BJ (cell line): ENCODE results near the gene PARD6B. TPM values are rescaled to one million over a fixed set of nuclear protein-coding genes. Genes with fewer than 3 reads are reported as not detected.

Source experiments
- CTCF ChIA-PET: fragments of 350-600 bp; formaldehyde crosslinking; extraction: SDS; loops from one replicate; lab custom pipeline; 2021; ENCODE audit warnings: antibody characterized with exemption, inconsistent platforms; lab: Yijun Ruan, JAX
- POLR2A ChIA-PET: fragments of 300-600 bp; sonication (Branson Sonifier 250); formaldehyde crosslinking; extraction: SDS; loops from one replicate; lab custom pipeline; 2021; ENCODE audit warnings: antibody characterized with exemption; lab: Charles Lee
- DNase-seq: peaks from one replicate; pipeline ENCODE4 v3.0.0-alpha.2; 2011; ENCODE audit warnings: low read depth
- H3K27me3 ChIP-seq: 2 replicates; pipeline ENCODE4 v1.6.0; 2011; ENCODE audit warnings: low read length; ENCODE audit not compliant: control insufficient read depth, insufficient read depth
- H3K36me3 ChIP-seq: 2 replicates; pipeline ENCODE4 v1.5.1; 2011; ENCODE audit warnings: low read length; ENCODE audit not compliant: control insufficient read depth, insufficient read depth
- H3K4me3 ChIP-seq: 2 replicates; pipeline ENCODE4 v1.5.1; 2011; ENCODE audit warnings: low read depth, mild to moderate bottlenecking, control low read depth, low read length
- CTCF ChIP-seq: IDR thresholded peaks from 2 replicates; pipeline ENCODE4 v1.5.1; 2011; ENCODE audit warnings: low read depth, mild to moderate bottlenecking, control low read depth, inconsistent platforms, low read length, moderate library complexity; ENCODE audit not compliant: insufficient read depth
- polyA plus RNA-seq: library from polyadenylated mRNA; depleted of rRNA; stranded (reverse); fragments of >200 nt; gene quantifications from 2 replicates; pipeline ENCODE4 v1.2.3, GENCODE V29; 2011

The PARD6B gene
- polyA plus RNA-seq, 1 experiment = 0.11 TPM

- TF ChIP-seq CTCF = no peak
- no peak for DNase-seq
- Histone ChIP-seq H3K4me3 (no peak overlapping the region), H3K27me3 (peaks cover 2% of the 10 kb centered on the region; the same call in 1 of the 2 replicates), H3K36me3 (no peaks in the 10 kb centered on the region)
- ChIA-PET CTCF (interaction anchor here (0.9 kb wide), 1 partner anchor 128 kb away, joined by 3 read pairs; no protein-coding TSS in a partner anchor), POLR2A (no interaction called here)
Observed at GRCh38 chr20:50716518-50716917, 14.9 kb upstream of the PARD6B start.

- H3K36me3 ChIP-seq = no peaks in the 10 kb centered on the region
- ChIA-PET POLR2A (no interaction called here), CTCF (interaction anchor here (0.9 to 3.7 kb wide), 2 partner anchors 91 to 129 kb away, joined by 3 to 14 read pairs; no protein-coding TSS in a partner anchor)
- H3K4me3 ChIP-seq = no peak overlapping the region
- no peak for TF ChIP-seq CTCF
- no peak for DNase-seq
- H3K27me3 ChIP-seq = peaks cover 2% of the 10 kb centered on the region; the same call in 1 of the 2 replicates
Observed at GRCh38 chr20:50717312-50717711, 14.1 kb upstream of the PARD6B start.

GRCh38 chr20:50717974-50718761, 13.2 kb upstream of the PARD6B start:
- Histone ChIP-seq H3K27me3 (peaks cover 2% of the 10 kb centered on the region; the same call in 1 of the 2 replicates), H3K36me3 (no peaks in the 10 kb centered on the region), H3K4me3 (no peak overlapping the region)
- ChIA-PET POLR2A (no interaction called here), CTCF (interaction anchor here (3.7 kb wide), 1 partner anchor 92 kb away, joined by 14 read pairs; no protein-coding TSS in a partner anchor)
- peak; percentile 21; the same call in 1 of the 2 replicates for TF ChIP-seq CTCF
- no peak for DNase-seq

- POLR2A ChIA-PET = no interaction called here
- TF ChIP-seq CTCF = no peak
- peaks cover 2% of the 10 kb centered on the region; the same call in 1 of the 2 replicates for H3K27me3 ChIP-seq
- CTCF ChIA-PET = interaction anchor here (3.7 kb wide), 1 partner anchor 93 kb away, joined by 14 read pairs; no protein-coding TSS in a partner anchor
- no peak overlapping the region for H3K4me3 ChIP-seq
- no peak for DNase-seq
- no peaks in the 10 kb centered on the region for H3K36me3 ChIP-seq
Observed at GRCh38 chr20:50719328-50719727, 12.1 kb upstream of the PARD6B start.

- no peaks in the 10 kb centered on the region for H3K36me3 ChIP-seq
- peaks cover 2% of the 10 kb centered on the region; the same call in 1 of the 2 replicates for H3K27me3 ChIP-seq
- no peak overlapping the region for H3K4me3 ChIP-seq
- TF ChIP-seq CTCF = no peak
- no peak for DNase-seq
- CTCF ChIA-PET = interaction anchor here (0.9 to 3.7 kb wide), 2 partner anchors 10 to 94 kb away, joined by 3 to 14 read pairs; no protein-coding TSS in a partner anchor
- POLR2A ChIA-PET = no interaction called here
Observed at GRCh38 chr20:50720026-50720425, 11.4 kb upstream of the PARD6B start.
